Forelimb muscle (tissue), 1 donor: ENCODE measurements around the gene PPCDC. TPM values are rescaled to one million over a fixed set of nuclear protein-coding genes. Genes with fewer than 3 reads are reported as not detected.

Experiments used
- polyA plus RNA-seq: library from polyadenylated mRNA; unstranded; fragments of 120-200 nt; gene quantifications from one replicate; pipeline ENCODE4 v1.2.1, GENCODE V29; 2013; ENCODE audit not compliant: insufficient read length

PPCDC gene
- polyA plus RNA-seq, 1 donor = 6.1 TPM

Other genes starting within 250 kb of the PPCDC start
- gene CSK, start 241.5 kb upstream of the PPCDC start, polyA plus RNA-seq = 31.7 TPM
- gene LMAN1L, start 210.8 kb upstream of the PPCDC start, polyA plus RNA-seq = not detected
- not detected for gene CPLX3, start 197.0 kb upstream of the PPCDC start, polyA plus RNA-seq
- gene ULK3, start 180.4 kb upstream of the PPCDC start, polyA plus RNA-seq = 33.3 TPM
- gene SCAMP2, start 150.2 kb upstream of the PPCDC start, polyA plus RNA-seq = 48.0 TPM
- 53.6 TPM for gene MPI, start 133.5 kb upstream of the PPCDC start, polyA plus RNA-seq
- gene FAM219B, start 116.7 kb upstream of the PPCDC start, polyA plus RNA-seq = 50.0 TPM
- 249 TPM for gene COX5A, start 85.5 kb upstream of the PPCDC start, polyA plus RNA-seq
- 0.75 TPM for gene RPP25, start 66.8 kb upstream of the PPCDC start, polyA plus RNA-seq
- gene SCAMP5, start 28.0 kb upstream of the PPCDC start, polyA plus RNA-seq = 4.8 TPM
- gene C15orf39, start 178.3 kb downstream of the PPCDC start, polyA plus RNA-seq = 8.0 TPM
- gene GOLGA6C, start 234.7 kb downstream of the PPCDC start, polyA plus RNA-seq = not detected